H9 (cell line): ENCODE data around the gene POU6F2. TPM values are rescaled to one million over a fixed set of nuclear protein-coding genes. Genes with fewer than 3 reads are reported as not detected.

Experiments
- DNase-seq: peaks from one replicate; pipeline ENCODE4 v3.0.0-alpha.2; 2017
- H2AFZ ChIP-seq: one replicate; pipeline ENCODE4 v1.6.1; 2013; ENCODE audit warnings: mild to moderate bottlenecking, low read length, control low read depth, moderate library complexity
- H2AK5ac ChIP-seq: 2 replicates; pipeline ENCODE4 v1.6.1; 2013; ENCODE audit warnings: low read length, control low read depth, mixed read lengths; ENCODE audit not compliant: insufficient read length
- H2BK120ac ChIP-seq: one replicate; pipeline ENCODE4 v1.6.1; 2013; ENCODE audit warnings: low read depth, mild to moderate bottlenecking, low read length, control low read depth, inconsistent platforms; ENCODE audit not compliant: poor library complexity, severe bottlenecking
- H2BK12ac ChIP-seq: 2 replicates; pipeline ENCODE4 v1.6.1; 2013; ENCODE audit warnings: low read length, control low read depth, mixed read lengths, low read depth; ENCODE audit not compliant: insufficient read length
- H2BK15ac ChIP-seq: 2 replicates; pipeline ENCODE4 v1.6.1; 2013; ENCODE audit warnings: low read depth, low read length, control low read depth
- H2BK20ac ChIP-seq: one replicate; pipeline ENCODE4 v1.6.1; 2013; ENCODE audit warnings: low read depth, mild to moderate bottlenecking, low read length, control low read depth, inconsistent platforms; ENCODE audit not compliant: poor library complexity, severe bottlenecking
- H2BK5ac ChIP-seq: 2 replicates; pipeline ENCODE4 v1.6.1; 2013; ENCODE audit warnings: low read length, control low read depth, mixed read lengths; ENCODE audit not compliant: insufficient read length
- H3K14ac ChIP-seq: 2 replicates; pipeline ENCODE4 v1.6.1; 2013; ENCODE audit warnings: low read length, control low read depth; ENCODE audit not compliant: insufficient read depth
- H3K18ac ChIP-seq: 2 replicates; pipeline ENCODE4 v1.6.1; 2013; ENCODE audit warnings: low read depth, mild to moderate bottlenecking, mixed read lengths, low read length, control low read depth; ENCODE audit not compliant: insufficient read length
- H3K23ac ChIP-seq: 2 replicates; pipeline ENCODE4 v1.6.1; 2013; ENCODE audit warnings: low read length, control low read depth, mixed read lengths, low read depth; ENCODE audit not compliant: insufficient read length
- H3K23me2 ChIP-seq: 2 replicates; pipeline ENCODE4 v1.6.1; 2013; ENCODE audit warnings: low read depth, mild to moderate bottlenecking, mixed read lengths, low read length, control low read depth; ENCODE audit not compliant: insufficient read length, poor library complexity, severe bottlenecking
- H3K27ac ChIP-seq: 2 replicates; pipeline ENCODE4 v1.5.1; 2013; ENCODE audit warnings: low read length, control low read depth, mixed read lengths, low read depth; ENCODE audit not compliant: insufficient read length
- H3K27me3 ChIP-seq: 2 replicates; pipeline ENCODE4 v1.6.1; 2013; ENCODE audit warnings: low read length, control low read depth, inconsistent platforms; ENCODE audit not compliant: insufficient read depth
- H3K4ac ChIP-seq: 2 replicates; pipeline ENCODE4 v1.6.1; 2013; ENCODE audit warnings: low read depth, mild to moderate bottlenecking, control low read depth, inconsistent platforms, low read length, moderate library complexity
- H3K4me1 ChIP-seq: 2 replicates; pipeline ENCODE4 v1.6.1; 2013; ENCODE audit warnings: low read length, control low read depth, inconsistent platforms; ENCODE audit not compliant: insufficient read depth
- H3K4me2 ChIP-seq: 2 replicates; pipeline ENCODE4 v1.6.1; 2013; ENCODE audit warnings: low read length, control low read depth, mixed read lengths; ENCODE audit not compliant: insufficient read length, insufficient read depth
- H3K56ac ChIP-seq: 2 replicates; pipeline ENCODE4 v1.6.1; 2013; ENCODE audit warnings: low read depth, mild to moderate bottlenecking, mixed read lengths, low read length, control low read depth; ENCODE audit not compliant: insufficient read length
- H3K79me1 ChIP-seq: 2 replicates; pipeline ENCODE4 v1.6.1; 2013; ENCODE audit warnings: low read depth, mild to moderate bottlenecking, moderate library complexity, low read length, control low read depth, inconsistent platforms; ENCODE audit not compliant: insufficient read depth, poor library complexity, severe bottlenecking
- H3K79me2 ChIP-seq: 2 replicates; pipeline ENCODE4 v1.6.1; 2013; ENCODE audit warnings: low read length, control low read depth, inconsistent platforms; ENCODE audit not compliant: insufficient read depth
- H3K9ac ChIP-seq: 2 replicates; pipeline ENCODE4 v1.6.1; 2013; ENCODE audit warnings: low read length, control low read depth, mixed read lengths; ENCODE audit not compliant: insufficient read length; ENCODE audit errors: extremely low read depth
- H3K9me3 ChIP-seq: one replicate; pipeline ENCODE4 v1.6.1; 2013; ENCODE audit warnings: low read depth, low read length, inconsistent platforms; ENCODE audit not compliant: control insufficient read depth
- H3T11ph ChIP-seq: one replicate; pipeline ENCODE4 v1.6.1; 2013; ENCODE audit warnings: mild to moderate bottlenecking, low read length, control low read depth, inconsistent platforms
- H4K20me1 ChIP-seq: one replicate; pipeline ENCODE4 v1.6.1; 2013; ENCODE audit not compliant: control insufficient read depth, insufficient read length, insufficient read depth
- H4K5ac ChIP-seq: 2 replicates; pipeline ENCODE4 v1.6.1; 2013; ENCODE audit warnings: low read depth, mild to moderate bottlenecking, mixed read lengths, low read length, control low read depth; ENCODE audit not compliant: insufficient read length
- H4K8ac ChIP-seq: replicated peaks from 2 replicates; pipeline ENCODE4 v1.6.1; 2013; ENCODE audit warnings: low read length, control low read depth, mixed read lengths, low read depth; ENCODE audit not compliant: insufficient read length
- H4K91ac ChIP-seq: 2 replicates; pipeline ENCODE4 v1.6.1; 2013; ENCODE audit warnings: low read depth, mild to moderate bottlenecking, moderate library complexity, mixed read lengths, low read length, control low read depth; ENCODE audit not compliant: insufficient read length
- H3K27ac Mint-ChIP-seq, 3 experiments: 2 replicates in 2 of 3; 3 replicates in 1 of 3; pipeline ENCODE4 v1.8.0; 2020 to 2021; ENCODE audit warnings: mixed read lengths in 3 of 3, mild to moderate bottlenecking in 1 of 3, moderate library complexity in 1 of 3
- H3K27me3 Mint-ChIP-seq: 2 replicates; pipeline ENCODE4 v1.8.0; 2021; ENCODE audit warnings: low read depth, mild to moderate bottlenecking, moderate library complexity, mixed read lengths
- H3K36me3 Mint-ChIP-seq, 3 experiments: 2 replicates in 2 of 3; 3 replicates in 1 of 3; pipeline ENCODE4 v1.8.0; 2020 to 2021; ENCODE audit warnings: low read depth in 3 of 3, mixed read lengths in 3 of 3; ENCODE audit not compliant: insufficient read depth in 1 of 3
- H3K4me1 Mint-ChIP-seq, 2 experiments: 2 replicates each; pipeline ENCODE4 v1.8.0; 2020; ENCODE audit warnings: mixed read lengths in 2 of 2
- H3K4me3 Mint-ChIP-seq, 2 experiments: 2 replicates in 1 of 2; 3 replicates in 1 of 2; pipeline ENCODE4 v1.8.0; 2020 to 2021; ENCODE audit warnings: mild to moderate bottlenecking in 2 of 2, mixed read lengths in 2 of 2, moderate library complexity in 1 of 2
- H3K9me3 Mint-ChIP-seq, 2 experiments: 2 replicates in 1 of 2; 3 replicates in 1 of 2; pipeline ENCODE4 v1.8.0; 2020; ENCODE audit warnings: mild to moderate bottlenecking in 2 of 2, mixed read lengths in 2 of 2, moderate library complexity in 1 of 2
- WGBS: extraction: QIAGEN DNeasy Blood & Tissue Kit; methylation state at CpG from one replicate; pipeline ENCODE4 v1.1.7; 2013; ENCODE audit warnings: missing lambda C conversion rate, low lambda C conversion rate, mixed read lengths; ENCODE audit not compliant: insufficient read length; ENCODE audit errors: extremely low coverage; 5-methylcytosine and 5-hydroxymethylcytosine counted together
- total RNA-seq: library from RNA; stranded (reverse); gene quantifications from 2 replicates; pipeline ENCODE4 v1.2.1, GENCODE V29; 2021
- TF ChIP-seq, protein P1 (sequence below): fragments of 200-600 bp; sonication (generic); conservative IDR thresholded peaks from 3 replicates; pipeline ENCODE4 v1.8.0; 2021; ENCODE audit warnings: antibody characterized with exemption, mild to moderate bottlenecking

The POU6F2 gene
- total RNA-seq, 1 experiment from 2014 or later: 1.9 TPM

DNA sequence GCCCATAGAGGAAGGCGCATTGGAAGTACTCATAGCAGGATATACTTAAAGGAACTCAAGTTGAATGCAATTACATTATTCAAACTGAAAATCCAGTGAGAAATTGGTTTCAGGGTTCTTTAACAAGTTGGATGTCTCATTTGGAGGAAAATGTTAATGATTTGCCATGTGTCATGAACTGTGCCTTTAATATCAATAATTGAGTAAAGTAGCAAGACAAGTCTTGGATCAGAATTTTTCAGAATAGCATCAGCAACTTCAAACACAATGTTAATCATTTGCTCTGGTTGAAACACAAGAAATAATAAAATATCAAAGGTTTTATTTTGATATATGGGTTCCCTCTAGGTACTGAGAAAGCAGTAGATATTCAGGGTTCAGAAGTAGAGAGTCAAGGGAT is 24.5 kb upstream of the POU6F2 start:
- no peak overlapping the region for H3K4ac ChIP-seq
- H3K14ac ChIP-seq: no peak overlapping the region
- no peak overlapping the region for H3K27ac ChIP-seq
- no peak overlapping the region for H2BK5ac ChIP-seq
- no peaks in the 10 kb centered on the region for H3K27me3 ChIP-seq
- H4K91ac ChIP-seq: no peak overlapping the region
- no peaks in the 10 kb centered on the region for H3K23me2 ChIP-seq
- TF ChIP-seq, protein P1, sequence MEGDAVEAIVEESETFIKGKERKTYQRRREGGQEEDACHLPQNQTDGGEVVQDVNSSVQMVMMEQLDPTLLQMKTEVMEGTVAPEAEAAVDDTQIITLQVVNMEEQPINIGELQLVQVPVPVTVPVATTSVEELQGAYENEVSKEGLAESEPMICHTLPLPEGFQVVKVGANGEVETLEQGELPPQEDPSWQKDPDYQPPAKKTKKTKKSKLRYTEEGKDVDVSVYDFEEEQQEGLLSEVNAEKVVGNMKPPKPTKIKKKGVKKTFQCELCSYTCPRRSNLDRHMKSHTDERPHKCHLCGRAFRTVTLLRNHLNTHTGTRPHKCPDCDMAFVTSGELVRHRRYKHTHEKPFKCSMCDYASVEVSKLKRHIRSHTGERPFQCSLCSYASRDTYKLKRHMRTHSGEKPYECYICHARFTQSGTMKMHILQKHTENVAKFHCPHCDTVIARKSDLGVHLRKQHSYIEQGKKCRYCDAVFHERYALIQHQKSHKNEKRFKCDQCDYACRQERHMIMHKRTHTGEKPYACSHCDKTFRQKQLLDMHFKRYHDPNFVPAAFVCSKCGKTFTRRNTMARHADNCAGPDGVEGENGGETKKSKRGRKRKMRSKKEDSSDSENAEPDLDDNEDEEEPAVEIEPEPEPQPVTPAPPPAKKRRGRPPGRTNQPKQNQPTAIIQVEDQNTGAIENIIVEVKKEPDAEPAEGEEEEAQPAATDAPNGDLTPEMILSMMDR: no peak
- DNase-seq: no peak
- no peak overlapping the region for H4K8ac ChIP-seq
- no peak overlapping the region for H2BK120ac ChIP-seq
- no peak overlapping the region for H2BK12ac ChIP-seq
- no peaks in the 10 kb centered on the region for H3K9me3 ChIP-seq
- H2AK5ac ChIP-seq: no peak overlapping the region
- no peak overlapping the region for H3K18ac ChIP-seq
- no peaks in the 10 kb centered on the region for H3K27me3 Mint-ChIP-seq
- H2BK20ac ChIP-seq: no peak overlapping the region
- H4K5ac ChIP-seq: no peak overlapping the region
- no peak overlapping the region for H2BK15ac ChIP-seq
- WGBS: no CpG with 5 or more reads among the region's 1 CpG
- no peak overlapping the region for H3K9ac ChIP-seq
- no peak overlapping the region for H3K27ac Mint-ChIP-seq
- no peak overlapping the region for H3K56ac ChIP-seq
- no peaks in the 10 kb centered on the region for H3K4me1 ChIP-seq
- H3K23ac ChIP-seq: no peak overlapping the region
- H3K36me3 Mint-ChIP-seq: no peaks in the 10 kb centered on the region
- H3K79me1 ChIP-seq: no peaks in the 10 kb centered on the region
- H2AFZ ChIP-seq: no peak overlapping the region
- H3K4me3 Mint-ChIP-seq: no peak overlapping the region
- H3K9me3 Mint-ChIP-seq: no peaks in the 10 kb centered on the region
- no peak overlapping the region for H3T11ph ChIP-seq
- H3K4me1 Mint-ChIP-seq: peaks cover 3 to 4% of the 10 kb centered on the region in 2 experiments
- no peaks in the 10 kb centered on the region for H4K20me1 ChIP-seq
- H3K79me2 ChIP-seq: no peaks in the 10 kb centered on the region
- H3K4me2 ChIP-seq: no peak overlapping the region
